ENCODE measurements around the gene VPS13D. TPM values are rescaled to one million over a fixed set of nuclear protein-coding genes. Genes with fewer than 3 reads are reported as not detected.

The VPS13D gene
- total RNA-seq, 1 experiment from 2014 or later: 13.1 TPM

DNA sequence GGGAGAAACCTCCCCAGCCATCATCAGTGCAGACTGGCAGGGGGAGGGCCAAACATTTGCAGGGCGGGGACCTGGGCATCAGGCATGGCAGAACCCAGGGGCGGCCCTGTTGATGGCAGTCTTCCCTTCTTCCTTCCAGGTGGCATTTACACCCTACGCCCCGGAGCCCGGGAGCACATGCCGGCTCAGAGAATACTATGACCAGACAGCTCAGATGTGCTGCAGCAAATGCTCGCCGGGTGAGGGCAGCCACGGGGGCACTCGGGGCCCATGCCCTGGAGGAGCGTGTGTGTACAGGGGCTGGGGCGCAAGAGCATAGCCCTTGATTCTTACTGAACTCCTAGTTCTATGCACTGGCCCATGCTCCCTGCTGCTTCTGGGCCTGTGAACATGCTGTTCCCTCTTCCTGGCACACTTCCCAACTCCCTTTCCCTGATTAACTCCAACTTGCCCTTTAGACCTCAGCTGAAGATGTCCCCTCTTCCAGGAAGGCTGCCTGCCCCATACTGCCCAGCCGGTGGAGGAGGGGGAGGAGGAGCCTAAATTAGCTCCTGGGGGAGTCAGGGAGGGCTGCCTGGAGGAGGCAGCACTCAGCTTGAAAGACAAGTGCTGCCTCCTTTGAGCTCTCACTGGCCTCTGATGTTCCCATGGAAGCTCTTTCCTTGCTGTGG, 41.0 kb upstream of the VPS13D start:
- H3K36me3 ChIP-seq (replicated peaks; ENCODE audit: control insufficient read depth, insufficient read depth, low read length): no peaks in the 10 kb centered on the region
- H3K4me3 ChIP-seq (ENCODE audit: insufficient read depth, low read depth, low read length): no peak overlapping the region
- no peaks in the 10 kb centered on the region for H3K27me3 ChIP-seq (ENCODE audit: control insufficient read depth, insufficient read depth, low read length)
- no peak for DNase-seq

DNA sequence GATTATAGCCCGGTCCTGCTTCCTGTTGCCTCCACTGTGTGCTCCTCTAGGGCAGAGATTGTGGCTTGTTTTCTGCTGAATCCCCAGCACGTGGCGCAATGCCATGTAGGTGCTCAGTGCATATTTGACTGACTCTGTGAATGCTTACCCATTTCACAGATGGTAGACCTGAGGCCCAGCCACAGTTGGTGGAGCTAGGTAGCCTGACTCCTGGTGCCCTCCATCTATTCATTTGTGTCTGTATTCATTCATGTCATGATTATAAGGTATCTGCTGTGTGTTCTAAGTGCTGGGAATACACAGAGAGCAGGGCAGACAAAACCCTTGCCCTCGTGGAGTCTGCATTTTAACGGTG, 40.5 kb upstream of the VPS13D start:
- DNase-seq: no peak
- H3K36me3 ChIP-seq (replicated peaks; ENCODE audit: control insufficient read depth, insufficient read depth, low read length): no peaks in the 10 kb centered on the region
- H3K4me3 ChIP-seq (ENCODE audit: insufficient read depth, low read depth, low read length): no peak overlapping the region
- H3K27me3 ChIP-seq (ENCODE audit: control insufficient read depth, insufficient read depth, low read length): no peaks in the 10 kb centered on the region

DNA sequence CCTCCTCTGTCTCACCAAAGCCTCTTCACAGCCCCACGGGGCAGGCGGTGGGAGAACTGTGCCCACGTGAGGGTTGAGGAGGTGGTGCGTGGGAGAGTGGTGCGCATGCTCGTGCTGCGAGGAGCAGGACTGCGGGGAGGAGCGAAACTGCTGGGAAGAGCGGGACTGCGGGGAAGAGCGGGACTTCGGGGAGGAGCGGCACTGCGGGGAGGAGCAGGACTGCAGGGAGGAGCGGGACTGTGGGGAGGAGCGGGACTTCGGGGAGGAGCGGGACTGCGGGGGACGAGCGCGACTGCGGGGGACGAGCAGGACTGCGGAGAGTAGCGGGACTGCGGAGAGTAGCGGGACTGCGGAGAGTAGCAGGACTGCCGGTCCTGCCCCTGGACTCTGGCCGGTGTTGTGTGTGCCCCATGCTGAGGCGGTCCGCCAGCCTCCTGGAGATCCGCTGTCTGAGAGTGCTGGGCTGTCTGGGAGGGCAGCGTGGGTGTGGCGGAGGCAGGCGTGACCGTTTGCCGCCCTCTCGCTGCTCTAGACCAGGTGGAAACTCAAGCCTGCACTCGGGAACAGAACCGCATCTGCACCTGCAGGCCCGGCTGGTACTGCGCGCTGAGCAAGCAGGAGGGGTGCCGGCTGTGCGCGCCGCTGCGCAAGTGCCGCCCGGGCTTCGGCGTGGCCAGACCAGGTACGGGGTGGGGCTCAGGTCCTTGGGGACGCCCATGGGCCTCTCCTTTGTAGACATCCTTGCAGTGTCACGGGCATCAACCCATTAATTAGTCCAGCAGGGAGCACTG, 38.4 kb upstream of the VPS13D start:
- H3K36me3 ChIP-seq (replicated peaks; ENCODE audit: control insufficient read depth, insufficient read depth, low read length): no peaks in the 10 kb centered on the region
- DNase-seq: no peak
- H3K4me3 ChIP-seq (ENCODE audit: insufficient read depth, low read depth, low read length): no peak overlapping the region
- H3K27me3 ChIP-seq (ENCODE audit: control insufficient read depth, insufficient read depth, low read length): no peaks in the 10 kb centered on the region

DNA sequence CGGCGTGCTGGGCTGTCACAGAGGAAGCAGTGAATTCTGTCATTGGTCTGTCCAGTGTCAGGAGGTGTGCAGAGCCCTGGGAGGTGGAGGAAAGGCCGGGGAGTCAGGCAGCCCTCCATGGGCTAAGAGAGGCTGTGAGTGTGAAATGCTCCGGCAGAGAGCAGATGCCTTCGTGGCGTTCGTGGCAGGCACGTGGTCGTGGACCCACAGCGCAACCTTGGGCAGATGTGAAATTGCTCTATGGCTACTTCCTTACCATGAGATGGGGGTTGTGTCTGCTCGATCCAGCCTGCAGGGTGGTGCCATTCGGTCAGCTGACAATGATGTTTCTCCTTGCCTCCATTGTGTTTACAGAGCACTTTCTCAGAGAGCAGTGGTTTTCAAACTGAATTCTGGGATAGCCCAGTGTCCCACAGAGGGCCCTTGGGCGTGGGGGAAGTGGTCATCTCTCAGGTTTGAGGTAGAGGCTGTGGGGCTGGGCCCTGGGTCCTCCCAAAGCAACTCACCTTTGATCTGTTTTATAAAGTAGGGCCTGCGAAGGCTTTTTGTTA, 35.1 kb upstream of the VPS13D start:
- no peak for DNase-seq
- Histone ChIP-seq H3K27me3 (ENCODE audit: control insufficient read depth, insufficient read depth, low read length) (no peaks in the 10 kb centered on the region), H3K4me3 (ENCODE audit: insufficient read depth, low read depth, low read length) (no peak overlapping the region), H3K36me3 (replicated peaks; ENCODE audit: control insufficient read depth, insufficient read depth, low read length) (no peaks in the 10 kb centered on the region)

DNA sequence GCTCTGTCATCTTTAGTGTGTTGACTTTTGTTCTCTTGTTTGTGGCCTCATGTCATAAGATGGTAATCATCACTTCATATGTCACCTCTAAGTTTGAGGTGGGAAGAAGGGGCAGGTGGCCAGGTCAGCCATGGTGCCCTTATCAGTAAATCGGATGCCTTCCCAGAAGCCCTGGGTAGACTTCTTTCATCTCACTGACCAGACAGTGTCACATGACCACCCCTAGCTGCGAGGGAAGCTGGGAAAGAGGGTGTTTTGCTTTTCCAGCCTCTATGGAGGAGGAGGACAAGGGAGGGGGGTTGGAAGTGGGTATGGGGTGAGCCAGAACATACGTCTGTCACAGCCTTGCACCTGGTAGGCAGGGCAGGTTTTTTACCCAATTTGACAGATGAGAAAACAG, 34.4 kb upstream of the VPS13D start:
- H3K4me3 ChIP-seq (ENCODE audit: insufficient read depth, low read depth, low read length): no peak overlapping the region
- no peaks in the 10 kb centered on the region for H3K36me3 ChIP-seq (replicated peaks; ENCODE audit: control insufficient read depth, insufficient read depth, low read length)
- no peak for DNase-seq
- H3K27me3 ChIP-seq (ENCODE audit: control insufficient read depth, insufficient read depth, low read length): no peaks in the 10 kb centered on the region

DNA sequence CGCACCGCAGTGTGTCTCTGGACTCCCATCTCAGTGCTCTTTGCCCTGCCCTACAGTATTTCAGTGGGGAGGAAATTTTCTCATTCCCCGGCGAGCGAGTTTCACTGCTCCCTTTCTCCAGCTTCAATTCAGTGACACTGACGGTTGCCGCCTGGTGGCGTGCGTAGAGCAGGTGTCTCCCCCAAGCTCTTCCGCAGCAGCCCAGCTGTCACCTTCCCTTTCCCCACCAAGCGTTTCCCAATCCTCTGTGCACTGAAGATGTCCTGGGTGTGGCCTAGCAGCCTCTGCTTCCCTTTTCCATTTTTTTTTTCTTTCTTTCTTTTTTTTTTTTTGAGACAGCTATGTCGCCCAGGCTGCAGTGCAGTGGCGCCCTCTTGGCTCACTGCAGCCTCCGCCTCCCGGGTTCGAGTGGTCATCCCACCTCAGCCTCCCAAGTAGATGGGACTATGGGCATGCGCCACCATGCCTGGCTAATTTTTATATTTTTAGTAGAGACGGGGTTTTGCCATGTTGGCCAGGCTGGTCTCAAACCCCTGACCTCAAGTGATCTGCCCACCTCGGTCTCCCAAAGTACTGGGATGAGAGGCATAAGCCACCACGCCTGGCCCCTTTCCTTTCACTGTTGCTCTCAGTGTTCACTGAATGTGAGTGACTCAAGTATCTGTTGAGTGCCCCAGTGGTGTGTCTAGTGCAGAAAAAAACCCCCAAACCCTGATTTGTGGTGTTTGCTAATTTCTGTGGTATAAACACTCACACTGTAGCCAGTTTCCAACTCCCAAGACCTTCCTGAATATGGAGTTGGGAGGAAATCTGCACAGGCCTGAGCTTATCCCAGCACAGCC, 33.0 kb upstream of the VPS13D start:
- no peaks in the 10 kb centered on the region for H3K27me3 ChIP-seq (ENCODE audit: control insufficient read depth, insufficient read depth, low read length)
- DNase-seq: peak; percentile 91
- H3K36me3 ChIP-seq (replicated peaks; ENCODE audit: control insufficient read depth, insufficient read depth, low read length): no peaks in the 10 kb centered on the region

DNA sequence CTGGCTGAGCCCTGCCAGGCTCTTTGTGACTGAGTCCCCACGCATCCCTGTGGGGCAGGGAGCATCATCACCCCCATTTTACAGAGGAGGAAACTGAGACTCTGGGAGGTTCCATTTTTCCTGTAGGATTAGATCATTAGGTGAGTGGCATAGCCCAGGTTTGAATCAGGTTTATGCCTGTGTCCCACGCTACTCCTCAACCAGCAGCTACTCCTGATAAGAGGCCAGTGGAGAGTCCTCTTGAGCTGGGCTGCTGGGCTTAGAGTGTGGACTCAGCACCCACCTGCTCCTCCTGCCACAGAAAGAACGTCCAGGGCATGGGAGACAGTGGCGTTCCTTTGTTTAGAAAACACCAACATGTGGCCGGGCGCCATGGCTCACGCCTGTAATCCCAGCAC, 32.3 kb upstream of the VPS13D start:
- no peak for DNase-seq
- Histone ChIP-seq H3K27me3 (ENCODE audit: control insufficient read depth, insufficient read depth, low read length) (no peaks in the 10 kb centered on the region), H3K36me3 (replicated peaks; ENCODE audit: control insufficient read depth, insufficient read depth, low read length) (no peaks in the 10 kb centered on the region), H3K4me3 (ENCODE audit: insufficient read depth, low read depth, low read length) (no peak overlapping the region)

More for the DNA sequence above, 33.0 kb upstream of the VPS13D start:
- no peak overlapping the region for H3K4me3 ChIP-seq (ENCODE audit: insufficient read depth, low read depth, low read length)

GRCh38 chr1:12200208-12200607, 29.6 kb upstream of the VPS13D start:
- H3K4me3 ChIP-seq (ENCODE audit: insufficient read depth, low read depth, low read length): no peak overlapping the region
- DNase-seq: peak; percentile 19
- H3K36me3 ChIP-seq (replicated peaks; ENCODE audit: control insufficient read depth, insufficient read depth, low read length): no peaks in the 10 kb centered on the region
- no peaks in the 10 kb centered on the region for H3K27me3 ChIP-seq (ENCODE audit: control insufficient read depth, insufficient read depth, low read length)

DNA sequence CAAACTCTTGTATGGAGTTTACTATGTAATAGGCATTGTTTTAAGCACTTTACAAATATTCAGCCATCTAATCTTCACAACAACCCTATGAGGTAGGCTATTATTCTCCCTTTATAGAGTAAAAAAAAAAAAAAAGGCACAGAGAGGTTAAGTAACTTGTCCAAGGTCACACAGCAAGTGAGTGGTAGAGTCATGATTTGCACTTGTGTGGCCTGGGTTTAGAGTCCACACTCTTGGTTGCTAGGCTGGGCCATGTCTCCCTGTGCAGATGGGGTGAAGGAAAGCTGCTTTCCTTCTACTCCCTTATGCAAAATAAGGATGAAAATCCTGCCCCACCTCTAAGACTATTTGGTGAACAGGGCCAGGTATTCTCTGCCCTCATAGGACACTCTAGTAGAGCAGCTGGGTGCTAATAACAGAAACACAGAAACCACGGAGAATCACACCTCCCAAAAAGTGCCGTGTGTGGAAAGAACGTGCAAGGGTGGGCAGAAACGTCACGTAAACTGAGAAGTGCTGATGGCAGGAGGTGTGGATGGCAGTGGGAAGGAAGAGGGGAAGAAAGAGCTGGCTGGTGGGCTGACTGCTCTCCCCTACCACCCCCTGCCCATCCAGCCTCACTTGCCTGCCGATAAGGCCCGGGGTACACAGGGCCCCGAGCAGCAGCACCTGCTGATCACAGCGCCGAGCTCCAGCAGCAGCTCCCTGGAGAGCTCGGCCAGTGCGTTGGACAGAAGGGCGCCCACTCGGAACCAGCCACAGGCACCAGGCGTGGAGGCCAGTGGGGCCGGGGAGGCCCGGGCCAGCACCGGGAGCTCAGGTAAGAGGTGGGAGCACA, 28.3 kb upstream of the VPS13D start:
- no peaks in the 10 kb centered on the region for H3K36me3 ChIP-seq (replicated peaks; ENCODE audit: control insufficient read depth, insufficient read depth, low read length)
- no peak overlapping the region for H3K4me3 ChIP-seq (ENCODE audit: insufficient read depth, low read depth, low read length)
- DNase-seq: no peak
- no peaks in the 10 kb centered on the region for H3K27me3 ChIP-seq (ENCODE audit: control insufficient read depth, insufficient read depth, low read length)

GRCh38 chr1:12202190-12202497, 27.7 kb upstream of the VPS13D start:
- Histone ChIP-seq H3K27me3 (ENCODE audit: control insufficient read depth, insufficient read depth, low read length) (no peaks in the 10 kb centered on the region), H3K36me3 (replicated peaks; ENCODE audit: control insufficient read depth, insufficient read depth, low read length) (no peaks in the 10 kb centered on the region), H3K4me3 (ENCODE audit: insufficient read depth, low read depth, low read length) (no peak overlapping the region)
- DNase-seq: peak; percentile 74

DNA sequence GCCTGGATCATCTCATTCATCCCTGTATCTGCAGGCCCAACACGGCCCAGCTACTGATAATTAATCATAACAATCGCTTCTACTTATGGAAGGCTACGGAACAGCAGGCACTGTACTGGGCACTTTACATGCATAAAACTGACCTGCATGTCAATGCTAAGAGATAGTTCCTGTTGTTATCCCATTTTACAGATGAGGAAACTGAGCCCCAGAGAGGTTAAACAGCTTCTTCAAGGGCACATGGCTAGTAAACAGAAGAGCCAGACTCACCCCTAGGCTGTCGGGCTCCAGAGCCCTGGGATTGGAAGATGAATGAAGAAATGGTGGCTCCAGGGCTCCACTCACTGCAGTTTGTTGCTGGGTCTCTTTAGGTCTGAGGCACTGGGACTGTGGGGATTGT, 27.3 kb upstream of the VPS13D start:
- H3K27me3 ChIP-seq (ENCODE audit: control insufficient read depth, insufficient read depth, low read length): no peaks in the 10 kb centered on the region

DNA sequence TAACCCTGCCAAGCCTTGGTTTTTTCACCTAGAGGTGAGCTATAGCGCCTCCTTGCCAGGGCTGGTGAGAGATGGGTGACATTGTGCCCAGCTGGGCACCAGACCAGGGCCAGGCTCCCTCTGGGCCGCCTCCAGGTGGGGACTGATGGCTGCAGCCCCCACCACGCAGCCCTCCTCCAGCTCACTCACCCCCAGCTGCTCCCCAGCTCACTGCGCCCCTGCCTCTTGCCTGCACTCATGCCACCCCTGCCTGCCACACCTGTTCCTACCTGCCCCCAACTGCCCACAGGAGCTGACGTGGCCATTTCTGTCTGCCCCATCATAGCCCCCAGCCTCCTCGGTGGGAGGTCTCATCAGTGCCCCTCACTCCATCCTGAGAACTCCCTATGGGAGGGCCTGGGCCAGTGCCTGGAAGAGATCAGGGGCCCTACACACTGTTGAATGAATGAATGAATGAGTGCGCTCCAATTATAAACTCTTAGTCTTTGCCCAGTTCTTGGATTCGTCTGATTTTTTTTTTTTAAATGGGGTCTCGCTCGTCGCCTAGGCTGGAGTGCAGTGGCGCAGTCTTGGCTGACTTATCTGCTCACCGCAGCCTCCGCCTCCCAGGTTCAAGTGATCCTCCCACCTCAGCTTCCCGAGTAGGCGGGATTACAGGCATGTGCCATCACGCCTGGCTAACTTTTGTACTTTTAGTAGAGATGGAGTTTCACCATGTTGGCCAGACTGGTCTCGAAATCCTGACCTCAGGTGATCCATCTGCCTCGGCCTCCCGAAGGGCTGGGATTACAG, 26.4 kb upstream of the VPS13D start:
- H3K36me3 ChIP-seq (replicated peaks; ENCODE audit: control insufficient read depth, insufficient read depth, low read length): no peaks in the 10 kb centered on the region
- H3K4me3 ChIP-seq (ENCODE audit: insufficient read depth, low read depth, low read length): no peak overlapping the region
- peak; percentile 43 for DNase-seq
- no peaks in the 10 kb centered on the region for H3K27me3 ChIP-seq (ENCODE audit: control insufficient read depth, insufficient read depth, low read length)

More for the DNA sequence above, 27.3 kb upstream of the VPS13D start:
- peak; percentile 36 for DNase-seq
- H3K36me3 ChIP-seq (replicated peaks; ENCODE audit: control insufficient read depth, insufficient read depth, low read length): no peaks in the 10 kb centered on the region
- no peak overlapping the region for H3K4me3 ChIP-seq (ENCODE audit: insufficient read depth, low read depth, low read length)

GRCh38 chr1:12204140-12204539, 25.7 kb upstream of the VPS13D start:
- no peaks in the 10 kb centered on the region for H3K27me3 ChIP-seq (ENCODE audit: control insufficient read depth, insufficient read depth, low read length)
- DNase-seq: peak; percentile 74

More at GRCh38 chr1:12204140-12204539, 25.7 kb upstream of the VPS13D start:
- H3K4me3 ChIP-seq (ENCODE audit: insufficient read depth, low read depth, low read length): no peak overlapping the region
- no peaks in the 10 kb centered on the region for H3K36me3 ChIP-seq (replicated peaks; ENCODE audit: control insufficient read depth, insufficient read depth, low read length)

All from H7 (cell line).